Measurements from ENCODE around the gene ARX.
A peak's percentile ranks its signal among the peaks of the same experiment; 100 is the strongest.

The ARX gene

DNA sequence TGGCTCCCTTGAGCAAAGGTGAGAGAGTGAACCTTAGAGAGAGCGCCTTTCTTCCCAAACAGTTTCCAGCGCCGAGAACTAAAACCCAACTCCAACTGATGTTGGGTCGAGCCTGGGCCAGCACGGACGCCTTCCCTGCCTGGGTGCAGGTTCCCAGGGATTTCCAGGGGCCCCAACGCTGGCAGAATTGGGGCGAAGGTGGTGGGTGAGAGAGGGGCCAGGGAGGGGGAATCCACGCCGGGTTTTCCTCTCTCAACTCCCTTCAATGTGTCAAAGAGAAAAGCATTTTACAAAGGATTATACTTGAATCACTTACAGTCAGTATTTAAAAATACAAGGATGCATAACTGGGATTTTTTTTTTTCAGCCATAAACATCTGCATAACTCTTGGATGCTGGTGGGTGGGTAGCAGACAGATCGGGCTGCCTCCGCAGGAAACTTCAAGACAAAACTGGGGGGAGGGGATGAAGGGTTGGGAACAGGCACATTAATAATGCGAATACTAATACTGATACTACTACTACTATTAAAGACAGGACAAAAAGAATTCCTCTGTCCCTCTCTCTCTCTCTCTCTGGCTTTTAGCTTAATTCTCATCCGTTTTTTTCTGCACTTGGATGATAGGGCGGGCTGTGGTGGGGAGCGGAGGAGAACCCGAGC lies 1.3 kb upstream of the ARX start:
- no peak overlapping the region for H3K27ac ChIP-seq (ENCODE audit: low read depth, low read length)
- H3K27me3 ChIP-seq (ENCODE audit: control insufficient read depth, insufficient read depth, low read length), result peaks cover 99% of the 10 kb centered on the region
- no peak overlapping the region for H3K9ac ChIP-seq (ENCODE audit: low read length)
- peaks cover 64% of the 10 kb centered on the region for H3K4me1 ChIP-seq (ENCODE audit: control insufficient read depth, insufficient read depth, low read length)
- H3K9me3 ChIP-seq (ENCODE audit: control insufficient read depth, insufficient read depth, low read depth, low read length), result no peaks in the 10 kb centered on the region
- H3K36me3 ChIP-seq (ENCODE audit: control insufficient read depth, insufficient read depth, low read length), result no peaks in the 10 kb centered on the region
- H3K4me3 ChIP-seq (ENCODE audit: low read depth, low read length), result peak overlapping the region; percentile 43

DNA sequence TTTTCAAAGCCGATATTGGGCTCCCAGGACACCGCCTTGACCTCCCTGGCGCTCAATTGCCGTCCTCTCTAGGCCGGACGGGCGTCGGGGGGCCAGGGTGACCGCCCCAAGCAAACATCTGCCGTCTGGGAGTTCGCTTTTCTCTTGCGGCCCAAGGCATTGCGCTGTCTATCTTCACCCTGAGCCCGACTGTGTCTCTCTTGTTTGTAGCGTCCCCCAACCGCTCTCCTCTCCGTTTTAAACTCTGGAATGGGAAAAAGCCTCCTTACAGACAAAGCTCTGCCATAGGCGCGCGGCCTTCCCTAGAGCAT lies 551 bp upstream of the ARX start:
- Histone ChIP-seq H3K4me1 (ENCODE audit: control insufficient read depth, insufficient read depth, low read length) (peaks cover 70% of the 10 kb centered on the region), H3K27me3 (ENCODE audit: control insufficient read depth, insufficient read depth, low read length) (peaks cover 99% of the 10 kb centered on the region), H3K27ac (ENCODE audit: low read depth, low read length) (no peak overlapping the region), H3K9me3 (ENCODE audit: control insufficient read depth, insufficient read depth, low read depth, low read length) (no peaks in the 10 kb centered on the region), H3K4me3 (ENCODE audit: low read depth, low read length) (peak overlapping the region; percentile 43), H3K9ac (ENCODE audit: low read length) (no peak overlapping the region), H3K36me3 (ENCODE audit: control insufficient read depth, insufficient read depth, low read length) (no peaks in the 10 kb centered on the region)

DNA sequence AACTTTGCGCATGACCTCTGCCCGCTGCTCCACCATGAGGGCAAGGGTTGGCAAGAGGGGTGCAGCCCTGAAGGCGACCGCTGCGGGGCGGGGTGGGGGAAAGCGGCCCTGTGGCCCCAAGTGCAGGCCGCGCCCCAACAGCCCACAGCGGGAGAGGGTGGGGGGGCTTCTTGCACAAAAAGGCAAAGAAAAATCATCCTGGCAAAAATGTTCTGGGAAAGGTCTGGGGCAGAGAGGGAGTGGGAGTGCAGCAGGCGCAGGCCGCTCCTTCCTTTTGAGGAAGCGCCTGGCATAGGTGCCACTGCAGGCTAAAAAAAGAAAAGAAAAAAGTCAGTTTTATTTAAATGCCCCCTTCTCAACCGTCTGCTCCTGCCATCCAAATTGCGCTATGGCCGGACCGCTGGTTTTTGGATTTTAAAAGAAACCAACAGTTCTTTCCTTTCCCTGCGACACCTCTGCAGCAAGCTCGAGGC lies 1.4 kb downstream of the ARX start:
- Histone ChIP-seq H3K36me3 (ENCODE audit: control insufficient read depth, insufficient read depth, low read length) (no peaks in the 10 kb centered on the region), H3K4me3 (ENCODE audit: low read depth, low read length) (no peak overlapping the region), H3K27me3 (ENCODE audit: control insufficient read depth, insufficient read depth, low read length) (peaks cover 99% of the 10 kb centered on the region), H3K27ac (ENCODE audit: low read depth, low read length) (no peak overlapping the region), H3K4me1 (ENCODE audit: control insufficient read depth, insufficient read depth, low read length) (peaks cover 73% of the 10 kb centered on the region), H3K9me3 (ENCODE audit: control insufficient read depth, insufficient read depth, low read depth, low read length) (no peaks in the 10 kb centered on the region), H3K9ac (ENCODE audit: low read length) (no peak overlapping the region)

DNA sequence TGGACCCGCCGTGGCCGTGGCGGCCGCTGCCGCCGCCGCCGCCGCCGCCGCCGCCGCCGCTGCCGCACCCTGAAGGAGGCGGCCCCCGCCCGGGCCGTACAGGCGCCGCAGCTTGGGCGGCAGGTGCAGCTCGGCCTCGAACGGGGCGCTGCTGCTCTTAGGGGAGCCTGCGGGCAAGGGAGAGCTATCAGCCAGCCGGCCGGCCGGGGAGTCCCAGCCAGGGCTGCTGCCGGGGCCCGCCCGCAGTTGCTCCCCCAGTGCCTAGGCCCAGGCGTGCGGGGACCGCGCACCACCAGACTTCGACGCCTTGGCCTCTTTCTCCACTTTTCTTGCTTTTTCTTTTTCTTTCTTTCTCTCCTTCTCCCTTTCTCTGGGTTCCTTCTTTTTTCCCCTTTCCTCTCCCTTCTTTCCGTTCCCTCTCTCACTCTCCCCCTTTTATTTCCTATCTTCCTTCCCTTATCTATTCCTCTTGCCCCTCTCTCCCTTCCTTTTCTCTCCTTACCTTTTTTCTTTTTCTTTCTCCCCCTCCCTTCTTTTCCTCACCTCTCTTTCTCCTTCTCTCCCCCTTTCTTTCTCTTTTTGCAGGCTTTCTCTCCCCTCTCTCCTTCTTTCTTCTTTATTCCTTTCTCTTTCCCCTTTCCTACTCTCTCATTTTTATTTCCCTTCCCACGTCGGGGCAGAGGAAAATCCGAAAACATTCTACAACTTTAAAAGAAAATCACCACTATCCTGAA lies 2.0 kb downstream of the ARX start:
- no peaks in the 10 kb centered on the region for H3K9me3 ChIP-seq (ENCODE audit: control insufficient read depth, insufficient read depth, low read depth, low read length)
- no peak overlapping the region for H3K9ac ChIP-seq (ENCODE audit: low read length)
- H3K4me3 ChIP-seq (ENCODE audit: low read depth, low read length), result peak overlapping the region; percentile 36; the same call in 1 of the 2 replicates
- H3K4me1 ChIP-seq (ENCODE audit: control insufficient read depth, insufficient read depth, low read length), result peaks cover 72% of the 10 kb centered on the region
- no peaks in the 10 kb centered on the region for H3K36me3 ChIP-seq (ENCODE audit: control insufficient read depth, insufficient read depth, low read length)
- peaks cover 99% of the 10 kb centered on the region for H3K27me3 ChIP-seq (ENCODE audit: control insufficient read depth, insufficient read depth, low read length)
- no peak overlapping the region for H3K27ac ChIP-seq (ENCODE audit: low read depth, low read length)

DNA sequence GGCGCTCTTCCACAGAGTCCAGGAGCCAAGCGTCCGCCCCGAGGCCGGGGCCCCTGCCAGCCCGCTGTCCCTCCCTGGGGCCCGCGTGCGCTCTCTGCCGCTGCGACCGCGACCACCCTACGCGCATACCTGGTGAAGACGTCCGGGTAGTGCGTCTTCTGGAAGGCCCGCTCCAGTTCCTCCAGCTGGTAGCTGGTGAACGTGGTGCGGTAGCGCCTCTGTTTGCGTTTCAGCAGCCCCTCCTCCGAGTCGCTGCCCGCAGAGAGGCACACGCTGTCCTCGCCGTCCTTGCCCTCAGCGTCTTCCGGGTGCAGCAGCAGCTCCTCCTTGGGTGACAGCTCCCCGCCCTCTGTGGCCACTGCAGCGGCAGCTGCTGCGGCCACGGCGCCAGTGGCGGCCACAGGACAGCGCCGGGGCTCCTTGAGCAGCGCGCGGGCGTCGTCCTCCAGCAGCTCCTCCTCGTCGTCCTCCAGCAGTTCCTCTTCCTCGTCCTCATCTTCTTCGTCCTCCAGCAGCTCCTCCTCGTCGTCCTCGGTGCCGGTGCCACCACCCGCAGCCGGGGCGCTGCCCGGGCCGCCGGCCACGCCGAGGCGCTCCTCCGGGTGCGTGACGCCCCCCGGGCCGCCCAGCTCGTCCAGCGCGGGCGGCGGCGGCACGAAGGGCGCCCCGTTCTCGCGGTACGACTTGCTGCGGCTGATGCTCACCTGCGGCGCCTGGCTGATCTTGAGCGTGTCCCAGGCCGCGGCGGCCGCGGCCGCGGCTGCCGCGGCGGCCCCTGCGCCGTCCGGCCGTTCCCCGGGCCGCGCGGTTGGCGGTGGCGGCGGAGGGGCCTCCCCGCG lies 2.8 kb downstream of the ARX start:
- Histone ChIP-seq H3K9ac (ENCODE audit: low read length) (no peak overlapping the region), H3K9me3 (ENCODE audit: control insufficient read depth, insufficient read depth, low read depth, low read length) (no peaks in the 10 kb centered on the region), H3K27me3 (ENCODE audit: control insufficient read depth, insufficient read depth, low read length) (peaks cover 99% of the 10 kb centered on the region), H3K4me1 (ENCODE audit: control insufficient read depth, insufficient read depth, low read length) (peaks cover 67% of the 10 kb centered on the region), H3K36me3 (ENCODE audit: control insufficient read depth, insufficient read depth, low read length) (no peaks in the 10 kb centered on the region), H3K4me3 (ENCODE audit: low read depth, low read length) (peak overlapping the region; percentile 49), H3K27ac (ENCODE audit: low read depth, low read length) (no peak overlapping the region)

DNA sequence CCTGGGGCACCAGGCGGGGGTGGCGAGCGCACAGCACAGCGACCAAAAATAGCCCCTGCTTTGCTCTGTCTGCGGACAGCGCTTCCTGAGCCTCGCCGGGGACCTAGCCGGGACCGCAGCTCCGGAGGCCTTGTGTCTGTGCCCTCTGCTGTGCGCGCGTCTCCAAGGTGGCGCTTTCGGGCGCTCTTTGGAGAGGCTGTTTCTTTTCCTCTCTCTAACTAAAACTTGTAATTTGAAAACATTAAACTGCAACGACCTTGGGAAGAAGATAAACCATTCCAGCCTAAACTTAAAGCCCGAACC lies 3.4 kb downstream of the ARX start:
- H3K27ac ChIP-seq (ENCODE audit: low read depth, low read length), result no peak overlapping the region
- H3K9ac ChIP-seq (ENCODE audit: low read length), result no peak overlapping the region
- peaks cover 61% of the 10 kb centered on the region for H3K4me1 ChIP-seq (ENCODE audit: control insufficient read depth, insufficient read depth, low read length)
- H3K4me3 ChIP-seq (ENCODE audit: low read depth, low read length), result peak overlapping the region; percentile 49; the same call in 1 of the 2 replicates
- no peaks in the 10 kb centered on the region for H3K36me3 ChIP-seq (ENCODE audit: control insufficient read depth, insufficient read depth, low read length)
- no peaks in the 10 kb centered on the region for H3K9me3 ChIP-seq (ENCODE audit: control insufficient read depth, insufficient read depth, low read depth, low read length)
- peaks cover 99% of the 10 kb centered on the region for H3K27me3 ChIP-seq (ENCODE audit: control insufficient read depth, insufficient read depth, low read length)

DNA sequence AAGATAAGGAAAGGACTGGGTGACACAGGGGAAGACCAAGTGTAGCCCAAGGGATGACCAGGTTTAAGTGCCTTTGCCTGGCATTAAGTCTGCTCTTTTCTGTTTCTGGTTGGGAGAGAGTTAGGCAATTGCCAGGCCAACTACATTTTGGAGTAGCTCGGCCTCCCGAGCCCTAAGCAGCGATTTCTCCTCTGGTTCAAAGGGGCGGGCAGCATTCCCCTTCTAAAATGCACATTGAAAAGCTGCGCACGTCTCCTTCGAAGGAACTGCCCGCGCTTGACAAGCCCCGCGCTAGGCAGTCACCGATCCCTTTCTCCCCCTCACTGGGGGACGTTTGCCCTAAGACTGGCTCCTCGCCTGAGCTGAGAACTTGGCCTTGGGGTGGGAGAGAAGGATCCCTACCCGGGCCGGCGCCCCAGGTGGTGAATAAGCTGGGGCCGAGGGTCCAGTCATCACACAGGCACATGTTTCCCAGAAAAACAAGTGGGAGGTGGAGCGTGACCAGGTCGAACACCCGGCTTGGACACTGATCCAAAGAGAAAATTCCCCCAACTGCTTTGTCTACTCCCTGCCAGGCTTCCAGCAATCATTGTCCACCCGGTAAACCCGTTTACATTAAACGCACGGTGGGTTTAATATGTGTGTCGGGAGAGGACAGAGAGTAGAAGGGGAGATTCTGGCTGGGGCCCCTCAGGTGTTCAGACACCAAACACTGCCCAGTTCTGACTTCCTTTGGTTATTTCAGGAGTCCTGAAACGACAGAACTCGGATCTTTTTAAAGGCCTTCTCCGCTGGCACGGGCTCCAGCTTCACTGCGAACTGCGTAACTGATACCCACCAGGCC lies 4.0 kb downstream of the ARX start:
- Histone ChIP-seq H3K9ac (ENCODE audit: low read length) (no peak overlapping the region), H3K9me3 (ENCODE audit: control insufficient read depth, insufficient read depth, low read depth, low read length) (no peaks in the 10 kb centered on the region), H3K4me3 (ENCODE audit: low read depth, low read length) (peak overlapping the region; percentile 49), H3K27ac (ENCODE audit: low read depth, low read length) (no peak overlapping the region), H3K4me1 (ENCODE audit: control insufficient read depth, insufficient read depth, low read length) (peaks cover 58% of the 10 kb centered on the region), H3K27me3 (ENCODE audit: control insufficient read depth, insufficient read depth, low read length) (peaks cover 99% of the 10 kb centered on the region), H3K36me3 (ENCODE audit: control insufficient read depth, insufficient read depth, low read length) (no peaks in the 10 kb centered on the region)

DNA sequence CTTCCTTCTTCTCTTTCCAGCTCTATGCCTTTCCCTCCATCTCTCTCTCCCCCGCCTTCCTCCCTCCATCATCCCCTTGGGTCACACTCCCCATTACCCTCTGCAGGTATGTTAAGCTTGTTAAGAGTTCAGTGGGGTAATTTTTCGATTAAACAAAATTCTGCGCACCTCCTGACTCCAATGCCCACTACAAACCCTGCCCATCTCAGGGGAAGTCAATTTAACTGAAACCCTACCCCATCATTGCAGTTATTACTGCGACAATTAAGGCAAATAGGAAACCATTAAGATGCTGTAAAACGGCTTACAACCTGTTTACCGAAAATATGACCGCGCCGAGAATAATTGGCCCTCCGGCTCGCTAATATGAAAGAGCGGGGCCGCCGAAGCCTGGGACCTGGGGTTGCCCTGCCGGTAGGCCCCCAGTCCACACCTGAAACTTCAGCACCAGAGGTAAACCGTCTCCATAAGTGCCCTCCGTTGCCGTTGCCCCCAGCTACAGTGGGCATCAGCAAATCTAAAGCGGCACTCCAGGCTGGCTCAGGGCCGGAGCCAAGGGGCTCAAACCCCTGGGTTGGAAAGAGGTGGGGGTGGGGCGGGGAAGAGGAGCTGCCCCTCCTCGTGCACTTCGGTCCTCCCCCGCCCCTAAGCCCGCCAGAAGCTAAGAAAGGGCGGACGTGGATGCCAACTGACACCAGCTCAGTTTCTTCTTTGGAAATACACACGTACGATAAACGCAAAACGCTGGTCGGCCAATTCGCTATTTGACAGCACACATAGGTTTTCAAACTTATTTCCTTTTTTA lies 4.8 kb downstream of the ARX start:
- peak overlapping the region; percentile 49 for H3K4me3 ChIP-seq (ENCODE audit: low read depth, low read length)
- no peaks in the 10 kb centered on the region for H3K36me3 ChIP-seq (ENCODE audit: control insufficient read depth, insufficient read depth, low read length)
- H3K27me3 ChIP-seq (ENCODE audit: control insufficient read depth, insufficient read depth, low read length), result peaks cover 99% of the 10 kb centered on the region
- H3K4me1 ChIP-seq (ENCODE audit: control insufficient read depth, insufficient read depth, low read length), result peaks cover 55% of the 10 kb centered on the region
- no peaks in the 10 kb centered on the region for H3K9me3 ChIP-seq (ENCODE audit: control insufficient read depth, insufficient read depth, low read depth, low read length)
- H3K9ac ChIP-seq (ENCODE audit: low read length), result no peak overlapping the region
- no peak overlapping the region for H3K27ac ChIP-seq (ENCODE audit: low read depth, low read length)

DNA sequence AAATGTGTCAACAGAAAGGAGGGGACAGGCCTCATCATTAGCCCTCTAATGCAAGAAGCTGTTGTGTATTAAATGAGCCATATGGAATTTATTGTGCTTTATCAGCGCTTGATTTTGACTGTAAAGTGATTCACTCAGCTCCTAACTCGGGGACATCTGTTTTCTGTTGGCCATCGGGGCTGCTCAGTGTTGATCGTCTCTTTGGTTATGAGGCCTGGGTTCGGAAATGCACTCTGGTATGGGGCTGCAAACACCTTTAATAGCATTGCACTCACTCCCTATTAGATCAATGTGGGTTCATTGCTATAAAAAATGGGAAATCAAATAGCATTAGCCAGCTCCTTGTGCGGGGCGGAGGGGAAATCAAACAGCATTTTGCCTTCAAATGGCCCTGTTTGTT lies 6.4 kb downstream of the ARX start:
- Histone ChIP-seq H3K27me3 (ENCODE audit: control insufficient read depth, insufficient read depth, low read length) (peaks cover 99% of the 10 kb centered on the region), H3K4me3 (ENCODE audit: low read depth, low read length) (no peak overlapping the region), H3K9ac (ENCODE audit: low read length) (no peak overlapping the region), H3K9me3 (ENCODE audit: control insufficient read depth, insufficient read depth, low read depth, low read length) (no peaks in the 10 kb centered on the region), H3K36me3 (ENCODE audit: control insufficient read depth, insufficient read depth, low read length) (no peaks in the 10 kb centered on the region), H3K27ac (ENCODE audit: low read depth, low read length) (no peak overlapping the region), H3K4me1 (ENCODE audit: control insufficient read depth, insufficient read depth, low read length) (peaks cover 59% of the 10 kb centered on the region)

Measured in HUES6 (cell line).